Activated CD4-positive, alpha-beta T cell treated with anti-CD3 and anti-CD28 coated beads for 36 hours (primary cell): ENCODE results near the gene HMGCLL1. TPM values are rescaled to one million over a fixed set of nuclear protein-coding genes. Genes with fewer than 3 reads are reported as not detected.

ENCODE experiments used
- ATAC-seq: fragments of 200-7000 bp; cut with Tn5 transposase; one replicate; pipeline ENCODE4 v1.10.0; 2021; ENCODE audit warnings: mild to moderate bottlenecking, moderate library complexity
- CTCF ChIA-PET: fragments of 350-600 bp; sonication (Branson Sonifier 250); formaldehyde crosslinking; loops from one replicate; lab custom pipeline; 2021; ENCODE audit warnings: antibody characterized with exemption; lab: Charles Lee
- POLR2A ChIA-PET: fragments of 350-600 bp; sonication (Branson Sonifier 250); formaldehyde crosslinking; loops from one replicate; lab custom pipeline; 2021; ENCODE audit warnings: antibody characterized with exemption, inconsistent platforms; lab: Charles Lee
- DNase-seq: peaks from one replicate; pipeline ENCODE4 v3.0.0-alpha.2; 2020
- H3K27ac Mint-ChIP-seq: one replicate; pipeline ENCODE4 v1.8.0; 2021; ENCODE audit warnings: mixed read lengths
- H3K27me3 Mint-ChIP-seq: one replicate; pipeline ENCODE4 v1.8.0; 2021; ENCODE audit warnings: mixed read lengths
- H3K36me3 Mint-ChIP-seq: one replicate; pipeline ENCODE4 v1.8.0; 2021; ENCODE audit warnings: low read depth, mixed read lengths
- H3K4me1 Mint-ChIP-seq: one replicate; pipeline ENCODE4 v1.8.0; 2021; ENCODE audit warnings: mixed read lengths
- H3K4me3 Mint-ChIP-seq: one replicate; pipeline ENCODE4 v1.8.0; 2021; ENCODE audit warnings: mild to moderate bottlenecking, moderate library complexity, mixed read lengths
- H3K9me3 Mint-ChIP-seq: one replicate; pipeline ENCODE4 v1.8.0; 2021; ENCODE audit warnings: low read depth, mixed read lengths
- intact Hi-C, 2 experiments: fragments of 100-400 bp; cut with DNase I in 1 of 2; cut with micrococcal nuclease in 1 of 2; formaldehyde crosslinking; loops; one replicate each; pipeline versions ENCODE4 v1.14.2 to v1.15.1; 2022 to 2024; cut with DNase I, micrococcal nuclease
- total RNA-seq, 2 experiments: library from RNA; stranded (reverse); gene quantifications; one replicate each; pipeline ENCODE4 v1.2.3, GENCODE V29; 2021

The HMGCLL1 gene
- total RNA-seq, 2 experiments from 2014 or later: not detected

DNA sequence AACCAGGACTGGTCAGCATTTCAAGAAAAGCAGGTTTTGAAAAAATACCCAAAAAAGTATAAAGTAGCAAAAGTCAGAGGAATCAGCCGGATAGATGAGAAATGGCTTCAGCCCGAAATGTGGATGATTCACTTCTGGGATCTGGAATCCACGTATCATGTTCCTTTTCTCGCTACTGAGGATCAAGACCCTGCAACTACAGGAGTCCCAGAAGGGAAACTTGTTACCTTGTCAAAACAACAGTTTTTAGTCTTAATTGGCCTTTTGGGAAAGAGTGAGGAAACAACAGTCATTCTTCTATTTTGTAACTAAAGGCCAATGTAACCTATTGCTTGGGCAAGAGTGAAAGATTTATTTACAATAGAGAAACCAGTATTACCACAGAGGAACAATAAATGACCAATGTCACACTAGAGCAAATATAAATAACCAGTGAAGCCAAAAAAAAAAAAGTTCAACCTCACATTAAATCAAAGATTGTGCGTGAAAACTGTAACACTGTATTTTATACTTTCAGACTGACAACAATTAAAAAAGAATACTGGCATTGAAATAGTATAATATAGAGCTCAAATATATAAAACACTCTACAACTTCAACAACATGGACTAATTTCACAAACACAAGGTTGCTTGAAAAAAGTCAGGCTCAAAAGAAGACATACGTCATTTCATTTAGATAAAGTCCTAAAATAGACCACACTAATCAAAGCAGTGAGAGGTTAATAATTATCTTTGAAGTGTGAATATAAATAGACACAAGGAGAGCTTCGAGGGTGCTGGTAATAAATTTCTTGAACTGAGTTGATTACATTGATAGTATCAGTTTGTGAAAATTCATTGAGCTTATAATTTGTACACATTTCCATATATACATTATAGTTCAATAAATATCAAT lies 135.5 kb downstream of the HMGCLL1 start:
- H3K27ac Mint-ChIP-seq: no peak overlapping the region
- intact Hi-C loops: loop anchor here in 1 of 2 experiments (2.0 to 10.0 kb wide), 2 partner anchors 443 to 851 kb away; no protein-coding TSS in a partner anchor
- DNase-seq (no peak), ATAC-seq (no peak)
- H3K27me3 Mint-ChIP-seq: no peaks in the 10 kb centered on the region
- no peaks in the 10 kb centered on the region for H3K4me1 Mint-ChIP-seq
- no peak overlapping the region for H3K4me3 Mint-ChIP-seq
- peaks cover 2% of the 10 kb centered on the region for H3K9me3 Mint-ChIP-seq
- H3K36me3 Mint-ChIP-seq: no peaks in the 10 kb centered on the region
- POLR2A ChIA-PET: no interaction called here
- CTCF ChIA-PET: no interaction called here

DNA sequence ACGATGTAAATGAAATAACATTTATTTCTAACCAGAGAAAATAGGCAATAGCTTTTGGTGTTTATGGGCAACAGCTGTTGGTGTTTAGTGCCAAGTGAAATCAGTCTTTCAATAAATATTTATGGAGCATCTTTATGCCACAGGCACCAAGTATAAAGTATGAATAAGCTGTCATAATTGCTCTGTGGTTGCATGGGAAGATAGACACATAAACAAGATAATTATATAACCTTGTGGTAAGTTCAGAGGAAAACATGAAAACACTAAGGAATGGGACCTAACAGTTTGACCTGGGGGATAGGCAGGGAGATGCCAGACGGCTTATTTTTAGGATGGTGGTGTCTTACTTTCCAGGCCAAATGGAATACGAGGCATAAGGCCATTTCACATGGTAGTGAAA lies 140.8 kb downstream of the HMGCLL1 start:
- no peaks in the 10 kb centered on the region for H3K36me3 Mint-ChIP-seq
- H3K27ac Mint-ChIP-seq: no peak overlapping the region
- no peaks in the 10 kb centered on the region for H3K27me3 Mint-ChIP-seq
- no peaks in the 10 kb centered on the region for H3K9me3 Mint-ChIP-seq
- H3K4me3 Mint-ChIP-seq: no peak overlapping the region
- CTCF ChIA-PET: no interaction called here
- POLR2A ChIA-PET: no interaction called here
- intact Hi-C loops: no loop called here
- no peak for ATAC-seq
- no peaks in the 10 kb centered on the region for H3K4me1 Mint-ChIP-seq
- DNase-seq: no peak

DNA sequence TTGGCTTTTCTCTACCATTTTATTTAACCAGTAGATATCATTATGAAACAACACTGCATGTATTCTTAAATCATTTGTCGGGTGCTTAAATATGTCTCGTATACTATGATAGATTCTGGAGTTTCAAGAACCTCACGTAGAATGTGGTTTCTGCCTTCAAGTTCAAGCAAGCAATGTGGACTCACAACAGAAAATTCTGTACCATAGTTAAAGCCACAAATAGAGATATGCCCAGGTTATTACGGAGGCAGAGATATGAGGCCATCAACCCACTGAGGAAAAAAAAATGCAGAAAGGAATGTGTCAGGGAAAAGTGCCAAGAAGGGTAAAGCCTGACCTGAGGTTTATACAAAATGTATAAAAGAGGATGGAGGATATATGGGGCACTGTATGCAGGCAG lies 141.9 kb downstream of the HMGCLL1 start:
- H3K36me3 Mint-ChIP-seq: no peaks in the 10 kb centered on the region
- ATAC-seq: no peak

DNA sequence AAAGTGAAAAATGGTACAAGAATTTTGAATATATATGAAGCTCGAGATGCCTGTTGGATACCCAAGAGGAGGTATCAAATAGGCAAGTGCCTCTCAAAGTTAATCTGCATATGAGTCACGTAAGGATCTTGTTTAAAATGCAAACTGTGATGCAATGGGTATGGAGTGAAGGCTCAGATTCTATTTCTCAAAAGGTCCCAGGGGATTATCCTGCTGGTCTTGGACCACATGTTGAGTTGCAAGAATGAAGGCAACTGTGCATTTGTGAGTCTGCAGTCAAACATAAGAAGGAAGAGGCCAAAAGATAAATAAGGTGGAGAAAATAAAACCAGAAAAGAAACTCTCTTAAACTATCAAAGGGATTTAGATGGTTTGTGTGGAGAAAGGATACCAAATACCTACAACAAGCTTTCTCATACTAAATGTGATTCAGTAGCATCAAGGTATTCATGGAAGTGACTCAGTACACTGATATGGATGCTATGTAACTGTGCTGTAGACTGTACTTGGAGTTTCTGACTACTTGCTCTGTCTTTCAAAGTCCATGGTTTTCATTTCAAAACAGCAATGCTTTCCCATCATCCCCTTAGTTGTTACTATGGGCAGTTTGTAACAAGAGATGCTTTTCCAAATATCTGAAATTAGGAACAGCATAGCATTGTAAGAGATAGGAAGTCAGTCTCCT lies 145.4 kb downstream of the HMGCLL1 start:
- H3K27ac Mint-ChIP-seq: no peak overlapping the region
- no peak overlapping the region for H3K4me3 Mint-ChIP-seq
- DNase-seq: no peak
- no peak for ATAC-seq
- no peaks in the 10 kb centered on the region for H3K27me3 Mint-ChIP-seq
- H3K36me3 Mint-ChIP-seq: no peaks in the 10 kb centered on the region
- ChIA-PET POLR2A (no interaction called here), CTCF (no interaction called here)
- intact Hi-C loops: no loop called here
- H3K9me3 Mint-ChIP-seq: no peaks in the 10 kb centered on the region
- H3K4me1 Mint-ChIP-seq: no peaks in the 10 kb centered on the region

More for the DNA sequence above, 141.9 kb downstream of the HMGCLL1 start:
- Mint-ChIP-seq H3K4me3 (no peak overlapping the region), H3K27me3 (no peaks in the 10 kb centered on the region), H3K27ac (no peak overlapping the region), H3K4me1 (no peaks in the 10 kb centered on the region), H3K9me3 (no peaks in the 10 kb centered on the region)
- ChIA-PET CTCF (no interaction called here), POLR2A (no interaction called here)
- no peak for DNase-seq
- intact Hi-C loops: no loop called here

DNA sequence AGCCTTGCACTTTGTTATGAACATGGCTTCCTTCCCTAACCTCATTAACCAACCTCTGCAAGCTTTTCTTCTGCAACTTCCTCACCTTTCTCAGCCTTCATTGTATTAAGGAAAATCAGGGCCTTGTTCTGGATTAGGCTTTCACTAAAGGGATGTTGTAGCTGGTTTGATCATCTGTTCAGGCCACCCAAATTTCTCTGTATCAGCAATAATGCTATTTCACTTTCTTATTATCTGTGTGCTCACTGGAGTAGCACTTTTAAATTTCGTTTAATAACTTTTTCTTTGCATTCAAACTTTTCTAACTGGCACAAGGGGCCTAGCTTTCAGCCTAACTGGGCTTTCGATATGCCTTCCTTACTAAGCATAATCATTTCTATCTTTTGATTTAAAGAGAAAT lies 155.1 kb downstream of the HMGCLL1 start:
- no peak for DNase-seq
- ChIA-PET CTCF (no interaction called here), POLR2A (interaction anchor here (0.6 kb wide), 1 partner anchor 73 kb away, joined by 3 read pairs; no protein-coding TSS in a partner anchor)
- intact Hi-C loops: no loop called here
- Mint-ChIP-seq H3K36me3 (no peaks in the 10 kb centered on the region), H3K9me3 (no peaks in the 10 kb centered on the region), H3K27ac (no peak overlapping the region), H3K4me3 (no peak overlapping the region), H3K27me3 (no peaks in the 10 kb centered on the region), H3K4me1 (no peaks in the 10 kb centered on the region)
- ATAC-seq: no peak

DNA sequence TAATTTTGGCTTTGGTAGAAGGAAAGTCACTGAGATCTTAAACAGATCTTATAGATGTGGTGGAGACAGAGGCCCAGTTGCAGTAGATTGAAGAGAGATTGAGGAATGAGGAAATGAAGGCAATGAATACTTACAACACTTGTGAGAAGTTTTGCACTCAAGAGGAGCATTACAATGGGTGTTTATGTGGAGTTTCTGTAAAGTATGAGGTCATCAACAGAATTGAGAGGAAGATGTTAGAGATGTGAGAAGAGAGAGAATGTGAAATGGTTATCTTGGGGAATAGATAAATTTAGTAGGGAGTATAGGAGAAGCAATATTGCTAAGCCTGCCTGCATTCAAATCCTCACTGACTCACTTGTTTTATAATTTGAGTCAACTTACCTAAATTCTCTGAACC lies 168.3 kb downstream of the HMGCLL1 start:
- CTCF ChIA-PET: no interaction called here
- POLR2A ChIA-PET: no interaction called here
- DNase-seq: no peak
- no peaks in the 10 kb centered on the region for H3K4me1 Mint-ChIP-seq
- intact Hi-C loops: no loop called here
- H3K9me3 Mint-ChIP-seq: peaks cover 11% of the 10 kb centered on the region
- no peak overlapping the region for H3K4me3 Mint-ChIP-seq
- no peaks in the 10 kb centered on the region for H3K27me3 Mint-ChIP-seq
- no peak for ATAC-seq
- H3K27ac Mint-ChIP-seq: no peak overlapping the region
- H3K36me3 Mint-ChIP-seq: no peaks in the 10 kb centered on the region

DNA sequence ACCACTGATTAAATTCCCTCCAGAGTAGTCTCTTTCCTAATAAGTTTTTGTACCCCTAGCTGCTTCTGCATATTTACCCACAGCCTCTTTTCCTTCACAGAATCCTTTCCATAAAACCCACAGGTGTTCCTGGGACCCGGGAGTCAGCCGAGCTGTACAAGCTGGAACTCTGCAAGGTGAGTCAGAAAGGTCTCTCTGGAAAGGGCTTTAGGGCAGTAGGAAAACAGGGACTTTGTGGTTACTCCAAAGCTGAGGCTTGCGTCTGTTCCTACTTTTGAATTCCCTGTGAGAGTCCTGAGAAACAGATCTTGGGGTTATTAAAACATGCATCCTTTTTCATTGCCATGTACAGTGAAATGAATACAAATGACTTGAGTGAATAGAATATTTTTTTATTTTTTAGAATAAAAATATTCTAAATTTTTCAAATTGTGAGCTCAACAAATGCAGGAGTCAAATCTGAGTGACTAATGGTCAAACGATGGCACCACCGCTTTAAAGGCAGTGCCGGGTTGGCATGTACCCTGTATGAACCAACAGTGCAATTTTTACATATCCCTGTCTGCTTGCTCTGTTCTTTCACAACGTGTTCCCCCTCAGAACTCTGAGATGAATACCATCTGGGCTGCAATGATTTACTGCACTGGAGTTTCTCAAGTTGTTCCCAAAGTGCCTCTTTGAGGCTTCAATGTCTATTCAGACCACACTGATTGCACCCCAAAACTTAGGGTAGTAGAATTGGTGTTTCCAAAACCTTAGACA lies 173.3 kb downstream of the HMGCLL1 start:
- Mint-ChIP-seq H3K27me3 (no peaks in the 10 kb centered on the region), H3K9me3 (peaks cover 6% of the 10 kb centered on the region), H3K36me3 (no peaks in the 10 kb centered on the region), H3K4me1 (no peaks in the 10 kb centered on the region), H3K27ac (no peak overlapping the region), H3K4me3 (no peak overlapping the region)
- ChIA-PET CTCF (no interaction called here), POLR2A (no interaction called here)
- DNase-seq (no peak), ATAC-seq (no peak)
- intact Hi-C loops: no loop called here

DNA sequence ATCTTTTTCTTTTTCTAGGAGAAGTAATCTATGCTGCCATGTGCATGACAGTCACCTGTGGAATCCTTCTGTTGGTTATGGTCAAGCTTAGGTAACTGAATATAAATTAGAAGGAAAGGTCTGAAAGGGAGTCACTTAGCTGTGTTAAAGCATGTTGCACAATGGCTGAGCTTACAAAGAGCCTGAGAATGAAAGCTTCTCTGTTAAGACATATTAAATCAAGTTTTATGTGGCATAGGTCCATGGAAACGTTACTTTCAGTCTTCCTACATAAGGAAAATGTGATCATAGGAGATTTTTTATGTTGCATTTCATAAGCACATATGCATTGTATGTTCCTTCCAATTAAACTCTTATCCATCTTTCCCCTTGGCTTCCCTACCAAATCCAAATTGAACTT lies 179.6 kb downstream of the HMGCLL1 start:
- Mint-ChIP-seq H3K36me3 (no peaks in the 10 kb centered on the region), H3K27me3 (no peaks in the 10 kb centered on the region), H3K4me1 (no peaks in the 10 kb centered on the region), H3K4me3 (no peak overlapping the region), H3K9me3 (peaks cover 2% of the 10 kb centered on the region), H3K27ac (no peak overlapping the region)
- DNase-seq: no peak
- CTCF ChIA-PET: no interaction called here
- intact Hi-C loops: no loop called here
- POLR2A ChIA-PET: no interaction called here
- ATAC-seq: no peak

DNA sequence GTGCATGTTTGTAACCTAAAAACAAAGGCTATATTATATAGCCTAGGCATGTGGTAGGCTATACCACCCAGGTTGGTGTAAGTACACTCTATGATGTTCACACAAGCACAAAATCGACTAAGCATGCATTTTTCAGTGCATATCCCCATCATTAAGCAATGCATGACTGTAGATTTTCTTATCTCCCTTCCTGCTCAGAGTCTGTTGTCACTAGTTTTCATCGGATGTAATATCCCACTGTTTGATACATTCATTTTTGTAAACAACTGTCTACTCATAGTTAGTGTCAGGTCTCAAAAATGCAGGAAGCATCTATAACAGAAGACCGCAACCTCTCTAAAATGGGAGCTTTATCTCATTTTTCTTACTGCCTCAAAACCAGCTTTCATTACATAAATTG lies 181.0 kb downstream of the HMGCLL1 start:
- ChIA-PET POLR2A (no interaction called here), CTCF (interaction anchor here (0.8 kb wide), 1 partner anchor 844 kb away, joined by 3 read pairs; no protein-coding TSS in a partner anchor)
- H3K36me3 Mint-ChIP-seq: no peaks in the 10 kb centered on the region
- peaks cover 2% of the 10 kb centered on the region for H3K9me3 Mint-ChIP-seq
- no peaks in the 10 kb centered on the region for H3K4me1 Mint-ChIP-seq
- H3K27me3 Mint-ChIP-seq: no peaks in the 10 kb centered on the region
- H3K4me3 Mint-ChIP-seq: no peak overlapping the region
- no peak for DNase-seq
- ATAC-seq: no peak
- intact Hi-C loops: no loop called here
- no peak overlapping the region for H3K27ac Mint-ChIP-seq

DNA sequence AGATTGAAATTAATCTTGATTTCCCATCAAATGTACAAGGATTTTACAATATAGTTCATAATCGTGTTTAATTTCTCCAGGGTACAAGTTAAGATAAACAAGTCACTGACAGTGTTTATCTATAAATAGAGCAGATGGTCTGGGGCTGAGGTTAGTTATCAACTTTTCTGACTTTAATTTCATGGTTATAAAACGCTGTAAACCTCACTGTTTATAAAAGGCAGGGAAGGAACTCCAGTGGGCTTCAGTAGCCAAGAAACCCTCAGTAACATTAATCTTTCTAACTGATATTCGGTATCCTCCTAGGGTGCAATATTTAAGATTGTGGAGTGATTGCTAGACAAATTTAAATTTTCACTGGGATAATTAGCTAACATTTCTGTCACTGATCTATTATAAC lies 183.1 kb downstream of the HMGCLL1 start:
- no peaks in the 10 kb centered on the region for H3K36me3 Mint-ChIP-seq
- ATAC-seq (no peak), DNase-seq (no peak)
- H3K27ac Mint-ChIP-seq: no peak overlapping the region
- no peak overlapping the region for H3K4me3 Mint-ChIP-seq
- H3K27me3 Mint-ChIP-seq: no peaks in the 10 kb centered on the region
- H3K4me1 Mint-ChIP-seq: no peaks in the 10 kb centered on the region
- ChIA-PET CTCF (no interaction called here), POLR2A (no interaction called here)
- intact Hi-C loops: no loop called here
- H3K9me3 Mint-ChIP-seq: peaks cover 2% of the 10 kb centered on the region

DNA sequence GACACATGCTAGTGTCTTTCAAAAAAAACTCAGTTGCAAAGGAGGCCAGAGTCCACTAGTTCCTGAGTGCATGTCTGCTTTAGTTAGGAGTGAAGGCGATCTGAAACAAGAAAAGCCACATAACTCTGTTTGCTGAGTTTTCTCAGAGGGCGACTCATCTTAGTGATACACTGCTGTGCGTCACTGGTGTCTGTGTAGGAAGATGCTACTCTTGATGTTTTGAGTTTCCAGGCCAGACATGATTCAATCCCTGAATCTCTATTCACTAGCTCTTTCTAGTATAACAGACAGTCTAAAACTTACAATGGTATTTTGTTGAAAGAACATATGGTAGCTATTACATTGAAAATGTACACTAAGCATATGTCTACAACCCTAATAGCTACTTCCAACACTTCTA lies 190.8 kb downstream of the HMGCLL1 start:
- ATAC-seq (no peak), DNase-seq (no peak)
- POLR2A ChIA-PET: no interaction called here

More for the DNA sequence above, 190.8 kb downstream of the HMGCLL1 start:
- intact Hi-C loops: no loop called here
- H3K4me1 Mint-ChIP-seq: no peaks in the 10 kb centered on the region
- no peak overlapping the region for H3K4me3 Mint-ChIP-seq
- no peaks in the 10 kb centered on the region for H3K36me3 Mint-ChIP-seq
- no peak overlapping the region for H3K27ac Mint-ChIP-seq
- no peaks in the 10 kb centered on the region for H3K9me3 Mint-ChIP-seq
- H3K27me3 Mint-ChIP-seq: no peaks in the 10 kb centered on the region
- CTCF ChIA-PET: no interaction called here
